ENCODE results near the gene LZTR1.

Gene LZTR1

DNA sequence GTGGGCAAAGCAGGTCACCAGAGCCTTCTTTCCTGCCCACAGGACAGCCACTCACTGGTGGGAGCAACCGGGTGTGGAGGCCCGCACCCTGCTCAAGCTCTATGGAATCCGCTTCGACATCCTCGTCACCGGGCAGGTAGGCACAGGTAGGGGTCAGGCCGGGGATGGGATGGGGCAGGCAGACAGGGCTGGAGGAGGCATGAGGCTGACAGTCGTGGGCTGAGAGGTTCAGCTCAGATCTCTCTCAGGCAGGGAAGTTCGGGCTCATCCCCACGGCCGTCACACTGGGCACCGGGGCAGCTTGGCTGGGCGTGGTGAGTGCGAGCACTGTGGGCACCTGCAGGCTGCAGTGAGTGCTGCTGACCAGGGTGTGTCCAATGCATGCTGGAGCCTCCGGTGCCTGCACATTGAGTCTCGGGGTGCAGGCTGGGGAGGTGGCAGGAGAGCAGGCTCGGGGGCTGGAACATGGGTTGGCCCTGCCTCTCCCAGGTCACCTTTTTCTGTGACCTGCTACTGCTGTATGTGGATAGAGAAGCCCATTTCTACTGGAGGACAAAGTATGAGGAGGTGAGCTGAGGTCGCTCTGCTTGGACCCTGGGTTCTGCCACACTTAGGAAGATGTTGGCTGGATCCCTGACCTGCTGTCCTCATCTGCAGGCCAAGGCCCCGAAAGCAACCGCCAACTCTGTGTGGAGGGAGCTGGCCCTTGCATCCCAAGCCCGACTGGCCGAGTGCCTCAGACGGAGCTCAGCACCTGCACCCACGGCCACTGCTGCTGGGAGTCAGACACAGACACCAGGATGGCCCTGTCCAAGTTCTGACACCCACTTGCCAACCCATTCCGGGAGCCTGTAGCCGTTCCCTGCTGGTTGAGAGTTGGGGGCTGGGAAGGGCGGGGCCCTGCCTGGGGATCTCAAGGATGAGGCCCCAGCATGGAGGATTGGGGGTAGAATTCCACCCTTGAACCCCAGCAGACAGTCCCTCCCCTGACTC, 44.0 kb downstream of the LZTR1 start:
- no peak overlapping the region for H3K27ac ChIP-seq
- TF ChIP-seq, protein P1, sequence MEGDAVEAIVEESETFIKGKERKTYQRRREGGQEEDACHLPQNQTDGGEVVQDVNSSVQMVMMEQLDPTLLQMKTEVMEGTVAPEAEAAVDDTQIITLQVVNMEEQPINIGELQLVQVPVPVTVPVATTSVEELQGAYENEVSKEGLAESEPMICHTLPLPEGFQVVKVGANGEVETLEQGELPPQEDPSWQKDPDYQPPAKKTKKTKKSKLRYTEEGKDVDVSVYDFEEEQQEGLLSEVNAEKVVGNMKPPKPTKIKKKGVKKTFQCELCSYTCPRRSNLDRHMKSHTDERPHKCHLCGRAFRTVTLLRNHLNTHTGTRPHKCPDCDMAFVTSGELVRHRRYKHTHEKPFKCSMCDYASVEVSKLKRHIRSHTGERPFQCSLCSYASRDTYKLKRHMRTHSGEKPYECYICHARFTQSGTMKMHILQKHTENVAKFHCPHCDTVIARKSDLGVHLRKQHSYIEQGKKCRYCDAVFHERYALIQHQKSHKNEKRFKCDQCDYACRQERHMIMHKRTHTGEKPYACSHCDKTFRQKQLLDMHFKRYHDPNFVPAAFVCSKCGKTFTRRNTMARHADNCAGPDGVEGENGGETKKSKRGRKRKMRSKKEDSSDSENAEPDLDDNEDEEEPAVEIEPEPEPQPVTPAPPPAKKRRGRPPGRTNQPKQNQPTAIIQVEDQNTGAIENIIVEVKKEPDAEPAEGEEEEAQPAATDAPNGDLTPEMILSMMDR (conservative IDR thresholded peaks at IDR 0.05), result no peak

DNA sequence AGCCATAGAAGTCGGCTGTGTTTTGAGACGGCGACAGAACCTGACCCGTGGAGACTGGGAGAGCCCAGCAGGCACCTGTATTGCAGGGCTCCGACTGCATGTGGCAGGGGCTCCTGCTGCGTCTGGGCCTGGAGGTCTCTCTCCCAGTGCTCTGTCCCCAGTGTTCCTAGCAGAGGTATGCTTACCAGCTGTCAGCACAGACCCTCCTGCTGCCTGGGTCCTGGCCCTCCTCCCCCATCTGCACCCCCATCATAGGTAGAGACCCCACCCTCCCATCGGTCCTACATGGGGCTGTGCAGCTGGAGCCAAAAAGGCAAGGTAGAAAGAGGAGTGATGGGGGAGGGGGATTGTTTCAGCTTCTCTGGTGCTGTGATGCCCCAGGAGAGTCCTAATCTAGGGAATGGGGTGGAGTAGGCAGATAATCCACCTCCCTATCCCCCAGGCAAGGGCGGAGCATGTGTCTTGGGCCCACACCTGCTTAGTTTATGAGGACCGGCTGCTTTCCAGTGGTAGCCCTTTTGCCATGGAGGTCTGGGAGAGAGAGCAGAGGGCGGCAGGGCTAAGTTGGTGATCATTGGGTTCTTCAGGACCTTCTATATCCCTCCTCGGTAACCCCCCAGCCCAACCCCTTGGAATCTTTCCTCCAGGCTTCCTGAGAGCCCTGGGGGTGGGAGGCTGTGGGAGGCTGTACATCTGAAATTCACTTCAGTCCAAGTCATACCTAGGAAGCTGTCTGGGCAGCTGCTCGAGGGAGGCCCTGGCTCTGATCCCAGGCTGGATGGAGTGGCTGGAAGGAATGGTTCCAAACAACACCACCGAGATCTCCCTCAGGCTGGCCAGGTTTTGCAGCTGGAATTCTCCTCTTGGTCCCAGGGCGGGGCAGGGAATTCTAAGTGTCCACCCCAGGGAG, 44.9 kb downstream of the LZTR1 start:
- H3K27ac ChIP-seq, result no peak overlapping the region
- TF ChIP-seq, protein P1 (conservative IDR thresholded peaks at IDR 0.05), result no peak

DNA sequence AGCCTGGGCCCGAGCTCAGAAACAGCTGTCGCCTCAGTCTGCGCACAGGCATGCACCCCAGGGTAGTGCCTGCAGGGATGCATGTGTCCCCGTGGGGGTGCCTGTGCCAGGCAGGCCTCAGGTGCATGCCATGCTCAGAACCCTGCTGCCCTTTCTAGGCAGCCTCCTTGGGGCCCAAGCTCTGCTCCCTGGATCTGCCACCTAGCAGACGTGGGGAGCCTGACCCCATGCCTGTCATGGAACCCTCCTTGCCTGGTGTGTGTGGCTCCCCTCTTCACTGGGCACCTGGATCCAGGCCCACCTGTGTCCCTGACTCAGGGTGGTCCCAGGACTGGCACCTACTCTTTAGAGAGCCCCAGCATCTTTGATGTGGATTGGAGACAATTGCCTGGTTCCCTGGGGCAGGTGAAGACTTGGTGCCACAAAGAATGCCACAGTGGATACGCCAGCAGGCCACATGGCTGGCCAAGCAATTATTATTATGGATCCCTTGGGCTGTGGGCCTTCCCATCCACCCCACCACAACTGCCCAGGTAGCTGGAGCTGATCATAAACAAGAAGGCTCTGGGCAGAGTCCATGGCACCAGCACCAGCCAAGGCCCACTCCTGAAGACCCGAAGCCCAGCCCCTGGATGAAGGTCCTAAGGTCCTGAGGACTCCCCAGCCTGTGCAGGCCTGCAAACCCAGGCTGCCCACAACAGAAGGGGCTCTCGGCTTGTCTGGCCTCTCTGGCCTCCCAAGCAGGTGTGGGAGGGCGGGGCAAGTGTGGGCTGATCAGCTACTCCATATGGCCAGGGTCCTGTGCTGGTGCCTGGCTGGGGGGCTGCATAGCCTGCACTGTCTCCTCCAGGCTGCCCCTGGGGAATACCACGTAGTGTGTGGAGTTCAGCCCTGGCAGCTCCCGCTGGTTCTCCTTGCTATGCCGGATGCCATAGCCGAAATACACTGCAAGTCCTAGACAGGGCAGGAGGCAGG, 46.5 kb downstream of the LZTR1 start:
- TF ChIP-seq, protein P1 (conservative IDR thresholded peaks at IDR 0.05), result no peak
- H3K27ac ChIP-seq, result no peak overlapping the region

DNA sequence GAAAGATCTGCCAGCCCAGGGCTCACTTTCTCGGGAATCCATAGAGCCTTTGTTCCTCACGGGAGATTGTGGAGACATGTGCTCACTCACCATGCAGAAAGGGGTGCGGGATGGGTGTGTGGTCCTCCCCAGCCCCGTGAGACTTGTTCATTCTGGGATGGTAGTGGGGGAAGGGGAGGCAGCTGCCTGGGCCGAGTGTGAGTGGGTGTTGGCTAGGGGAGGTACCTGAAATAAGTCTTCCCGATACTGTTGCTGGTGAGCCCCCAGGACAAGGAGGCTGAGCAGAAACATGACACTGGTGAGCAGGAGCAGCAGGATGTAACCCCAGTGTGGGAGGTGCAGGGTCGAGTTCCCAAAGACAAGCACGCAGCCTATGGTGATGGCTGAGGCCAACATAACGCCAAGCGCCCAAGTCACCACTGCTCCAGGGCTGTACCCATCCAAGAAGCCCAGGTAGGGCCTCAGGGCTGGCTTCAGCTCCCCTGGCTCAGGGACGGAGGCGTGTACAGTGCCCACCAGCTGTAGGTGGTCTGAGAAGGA, 47.5 kb downstream of the LZTR1 start:
- TF ChIP-seq, protein P1 (conservative IDR thresholded peaks at IDR 0.05), result no peak
- H3K27ac ChIP-seq, result no peak overlapping the region

DNA sequence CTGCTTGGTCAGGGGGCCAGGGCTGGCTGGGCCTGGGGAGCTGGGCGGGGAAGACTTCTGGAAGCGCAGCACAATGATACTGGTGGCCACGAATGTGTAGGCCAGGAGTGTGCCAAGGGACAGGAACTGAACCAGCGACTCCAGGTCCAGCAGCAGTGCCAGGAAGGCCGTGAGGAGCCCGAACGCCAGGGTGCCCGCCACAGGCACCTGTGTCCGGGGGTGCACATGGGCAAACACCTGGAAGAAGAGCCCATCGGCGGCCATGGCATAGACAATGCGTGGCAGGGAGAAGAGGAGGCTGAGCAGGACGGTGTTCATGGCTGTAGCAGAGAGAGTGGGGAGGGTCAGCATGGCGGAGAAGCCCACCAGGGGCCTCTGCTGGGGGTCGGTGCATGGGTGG, 47.9 kb downstream of the LZTR1 start:
- TF ChIP-seq, protein P1 (conservative IDR thresholded peaks at IDR 0.05), result no peak
- H3K27ac ChIP-seq, result no peak overlapping the region

DNA sequence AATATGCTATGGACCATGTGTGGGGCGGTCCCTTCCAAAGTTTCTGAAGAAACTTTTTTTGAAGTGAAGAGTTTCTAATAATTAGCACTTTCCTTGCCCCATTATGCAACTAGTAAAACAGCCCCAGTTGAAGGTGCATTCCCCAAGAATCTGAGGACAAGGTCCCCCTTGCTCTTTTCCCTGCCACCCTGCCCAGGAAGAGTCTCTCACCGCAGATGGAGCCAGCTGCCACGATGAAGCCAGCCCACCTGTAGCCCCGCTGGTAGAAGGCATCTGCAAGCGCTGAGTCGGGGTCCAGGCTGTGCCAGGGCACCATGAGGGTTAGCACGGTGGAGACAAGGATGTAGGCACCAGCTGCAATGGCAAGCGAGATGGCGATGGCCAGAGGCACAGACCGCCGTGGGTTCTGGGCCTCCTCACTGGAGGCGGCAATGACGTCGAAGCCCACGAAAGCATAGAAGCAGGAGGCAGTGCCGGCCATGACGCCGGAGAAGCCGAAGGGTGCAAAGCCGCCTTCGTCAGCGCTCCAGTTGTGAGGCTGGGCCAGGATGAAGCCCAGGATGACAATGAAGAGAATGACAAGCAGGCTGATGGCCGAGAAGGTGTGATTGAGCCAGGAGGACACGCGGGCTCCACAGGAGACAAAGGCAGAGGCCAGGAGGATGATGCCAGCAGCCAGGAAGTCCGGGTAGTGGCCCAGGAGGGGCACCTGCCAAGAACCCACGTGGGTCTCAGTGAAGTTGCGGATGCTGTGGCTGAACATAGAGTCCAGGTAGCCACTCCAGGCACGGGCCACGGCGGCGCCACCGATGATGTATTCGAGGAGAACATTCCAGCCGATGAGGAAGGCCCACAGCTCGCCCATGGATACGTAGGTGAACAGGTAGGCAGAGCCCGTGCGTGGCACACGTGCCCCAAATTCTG, 48.8 kb downstream of the LZTR1 start:
- H3K27ac ChIP-seq, result no peak overlapping the region
- TF ChIP-seq, protein P1 (conservative IDR thresholded peaks at IDR 0.05), result no peak

Measured in VCaP (cell line).